T-helper 1 cell (primary cell): Measurements from ENCODE around the gene SORCS3.

Experiments
- DNase-seq, 5 donors: peaks; one replicate each; pipeline ENCODE4 v3.0.0-alpha.2; 2012 to 2020
- total RNA-seq, 4 donors: gene quantifications; one replicate each; lab custom pipeline; 2026; lab: John Stamatoyannopoulos, UW

The SORCS3 gene
- 0.36 to 2.1 (median 1.8) reads per million in 4 donors for total RNA-seq

DNA sequence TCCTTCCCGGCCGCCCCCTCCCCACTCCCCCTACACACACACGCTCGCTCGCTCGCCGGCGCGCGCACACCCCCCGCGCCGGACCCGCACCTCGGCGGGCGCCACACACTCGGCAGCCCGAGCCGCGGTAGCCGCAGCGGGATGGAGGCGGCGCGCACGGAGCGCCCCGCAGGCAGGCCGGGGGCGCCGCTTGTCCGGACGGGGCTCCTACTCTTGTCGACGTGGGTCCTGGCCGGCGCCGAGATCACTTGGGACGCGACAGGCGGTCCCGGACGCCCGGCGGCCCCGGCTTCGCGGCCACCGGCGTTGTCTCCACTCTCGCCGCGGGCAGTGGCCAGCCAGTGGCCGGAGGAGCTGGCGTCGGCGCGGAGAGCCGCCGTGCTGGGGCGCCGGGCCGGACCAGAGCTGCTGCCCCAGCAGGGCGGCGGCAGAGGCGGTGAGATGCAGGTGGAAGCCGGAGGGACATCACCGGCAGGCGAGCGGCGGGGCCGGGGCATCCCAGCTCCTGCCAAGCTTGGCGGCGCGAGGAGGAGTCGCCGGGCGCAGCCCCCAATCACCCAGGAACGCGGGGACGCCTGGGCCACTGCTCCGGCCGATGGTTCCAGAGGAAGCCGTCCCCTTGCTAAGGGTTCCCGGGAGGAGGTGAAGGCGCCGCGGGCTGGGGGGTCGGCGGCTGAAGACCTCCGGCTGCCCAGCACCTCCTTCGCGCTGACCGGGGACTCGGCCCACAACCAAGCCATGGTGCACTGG, at the start of gene SORCS3:
Gene SORCS3 (plus strand): TSS at position 104 of the 750 bp plus-strand sequence.
- no peak for DNase-seq

DNA sequence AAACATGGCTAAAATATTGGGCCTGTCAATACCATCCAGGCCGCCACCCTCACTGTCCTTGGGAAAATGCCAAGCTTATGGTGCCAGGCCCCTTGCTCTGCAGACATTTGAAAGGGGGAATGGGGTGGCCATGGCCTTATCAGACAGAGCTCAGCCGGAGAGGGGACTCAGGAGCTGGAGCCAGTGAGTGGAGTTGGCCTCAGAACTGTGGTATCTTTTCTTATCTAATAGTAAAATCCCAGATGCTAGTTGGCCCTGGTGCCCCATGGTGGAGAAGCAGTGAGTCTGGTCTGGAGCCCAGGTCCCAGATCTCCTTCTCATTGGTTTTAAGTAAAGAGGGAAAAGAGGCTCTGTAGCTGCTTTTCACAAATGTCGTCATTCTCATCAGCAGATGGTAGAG, 49.6 kb upstream of the SORCS3 start:
- DNase-seq = no peak

DNA sequence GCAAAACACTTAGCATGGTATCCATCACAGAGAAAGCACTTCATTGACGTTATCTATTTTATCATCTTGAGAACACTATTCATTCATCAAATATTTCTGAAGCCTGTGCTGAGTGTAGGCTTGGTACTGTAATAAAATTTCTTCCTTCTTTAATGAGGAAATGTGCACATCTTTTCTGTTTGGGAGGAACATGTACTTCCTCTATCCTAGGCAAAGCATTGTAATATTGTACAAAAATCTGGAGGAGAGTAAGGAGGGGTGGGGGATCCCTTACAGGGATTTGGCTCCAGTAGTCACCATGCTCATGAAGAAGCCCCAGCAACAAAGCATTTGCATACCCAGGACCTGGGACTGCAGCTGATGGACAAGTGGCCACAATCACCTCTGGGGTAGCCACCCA, 39.9 kb upstream of the SORCS3 start:
- DNase-seq = no peak

DNA sequence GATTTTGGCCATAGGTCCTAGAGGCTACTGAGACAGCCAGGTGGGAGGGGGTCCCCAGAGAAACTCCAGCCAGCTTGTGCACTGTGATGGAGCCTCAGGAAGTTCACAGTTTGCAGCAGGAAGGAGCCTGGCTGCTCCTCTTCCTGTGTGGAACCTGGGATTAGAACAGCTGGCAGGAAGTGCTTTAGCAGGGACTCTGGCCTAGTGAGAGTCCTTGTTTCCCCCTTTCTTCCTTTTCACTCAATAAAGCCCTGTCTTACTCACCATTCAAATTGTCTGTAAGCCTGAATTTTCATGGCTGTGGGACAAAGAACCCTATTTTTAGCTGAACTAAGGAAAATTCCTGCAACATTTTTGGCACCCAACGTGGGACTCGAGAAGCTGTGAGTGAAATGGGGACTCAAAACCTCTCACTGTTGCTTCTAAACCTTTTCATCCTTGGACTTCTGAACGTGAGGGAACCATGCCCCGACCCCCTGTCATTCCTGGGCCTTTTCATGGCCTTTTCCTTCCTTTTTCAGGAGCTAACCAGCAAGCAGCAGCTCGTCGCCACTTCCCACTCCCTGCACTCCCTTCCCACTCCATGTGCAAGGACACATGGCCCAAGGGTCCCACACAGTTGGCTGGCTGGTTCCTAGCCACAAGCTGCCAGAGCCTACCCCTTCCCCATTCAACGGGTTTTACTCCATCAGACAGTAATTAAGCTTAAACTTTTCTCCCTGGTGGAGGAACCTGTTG, 32.8 kb upstream of the SORCS3 start:
- no peak for DNase-seq

DNA sequence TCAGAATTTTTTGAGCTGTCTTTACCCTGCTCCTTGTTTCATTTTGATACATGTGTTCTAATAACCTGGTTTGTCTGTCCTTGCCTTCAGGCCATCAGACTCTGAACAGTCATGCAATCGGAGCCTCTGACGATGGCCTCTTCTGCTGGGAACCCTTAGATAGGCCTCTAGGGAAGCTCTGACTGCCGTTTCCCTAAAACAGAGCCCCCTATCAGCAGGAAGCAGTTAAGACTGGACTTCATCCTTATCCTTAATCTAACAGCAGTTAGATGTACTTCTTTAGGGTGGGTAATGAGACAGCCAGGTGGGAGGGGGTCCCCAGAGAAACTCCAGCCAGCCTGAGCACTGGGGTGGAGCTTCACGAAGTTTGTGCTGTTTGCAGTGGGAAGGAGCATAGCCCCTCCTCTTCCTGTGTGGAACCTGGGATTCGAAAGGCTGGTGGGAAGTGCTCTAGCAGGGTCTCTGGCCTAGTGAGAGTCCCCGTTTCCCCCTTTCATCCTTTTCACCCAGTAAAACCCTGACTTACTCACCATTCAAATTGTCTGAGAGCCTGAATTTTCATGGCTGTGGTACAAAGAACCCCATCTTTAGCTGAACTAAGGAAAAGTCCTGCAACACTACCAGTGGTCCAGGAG, 28.4 kb upstream of the SORCS3 start:
- no peak for DNase-seq

DNA sequence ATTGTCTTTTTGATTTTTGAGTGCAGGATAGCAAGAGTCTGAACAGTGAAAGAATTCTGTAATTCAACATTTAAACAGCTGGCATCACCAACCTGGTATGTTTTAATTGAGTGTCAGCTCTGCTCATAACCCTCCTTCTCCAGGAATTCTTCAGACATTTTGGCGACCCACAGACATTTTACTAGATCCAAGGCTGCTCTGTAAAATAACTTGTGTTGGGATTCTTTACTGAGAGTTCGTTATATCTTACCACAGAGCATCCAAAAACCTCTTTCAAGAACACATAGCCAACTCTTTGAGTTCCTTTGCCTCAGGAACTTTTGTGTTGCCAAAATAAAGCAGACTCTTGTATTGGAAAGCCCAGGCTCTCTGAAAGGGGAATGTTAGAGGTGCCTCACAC, 27.7 kb upstream of the SORCS3 start:
- no peak for DNase-seq

DNA sequence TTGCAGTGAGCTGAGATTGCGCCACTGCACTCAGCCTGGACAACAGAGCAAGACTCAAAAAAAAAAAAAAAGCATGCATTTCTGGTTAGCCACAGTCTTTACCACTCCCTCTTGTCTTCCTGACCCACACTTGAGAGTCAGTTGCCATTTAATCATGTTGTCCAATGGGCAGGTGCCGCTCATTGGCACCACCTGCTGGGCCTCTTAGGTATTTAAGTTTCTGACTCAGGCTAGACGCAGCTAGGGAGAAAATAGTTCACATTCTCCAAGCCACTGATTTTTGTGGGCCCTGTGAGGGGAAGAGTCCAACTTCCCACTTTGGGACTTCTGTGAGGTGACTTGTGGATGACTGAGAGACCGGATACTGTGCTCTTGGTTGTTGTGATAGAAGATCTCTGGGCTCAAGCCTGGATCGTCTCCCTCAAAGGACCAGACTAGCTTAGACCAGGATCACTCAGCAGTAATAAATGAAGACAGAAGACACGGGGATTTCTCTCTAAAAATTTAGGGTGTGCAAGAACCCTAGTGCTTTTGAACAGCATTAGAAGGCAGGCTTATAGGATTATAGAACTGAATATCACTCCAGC, 26.8 kb upstream of the SORCS3 start:
- peak in 1 of 5 donors; percentile 20 for DNase-seq

DNA sequence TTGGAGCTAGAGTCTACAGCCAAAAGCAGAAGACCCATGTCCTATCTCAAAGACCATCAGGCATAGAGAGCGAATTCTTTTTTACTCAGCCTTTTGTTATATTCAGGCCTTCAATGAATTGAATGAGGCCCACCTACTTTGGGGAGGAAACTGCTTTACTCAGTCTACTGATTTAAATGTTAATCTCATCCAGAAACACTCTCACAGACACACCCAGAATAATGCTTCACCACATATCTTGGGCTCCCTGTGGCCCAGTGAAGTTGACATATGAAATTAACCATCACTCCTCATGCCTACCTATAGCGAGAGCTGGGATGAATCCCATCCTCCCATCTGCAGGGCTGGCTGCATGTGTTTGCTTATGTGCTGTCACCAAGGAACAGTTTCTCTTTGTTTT, 26.0 kb upstream of the SORCS3 start:
- DNase-seq = no peak

DNA sequence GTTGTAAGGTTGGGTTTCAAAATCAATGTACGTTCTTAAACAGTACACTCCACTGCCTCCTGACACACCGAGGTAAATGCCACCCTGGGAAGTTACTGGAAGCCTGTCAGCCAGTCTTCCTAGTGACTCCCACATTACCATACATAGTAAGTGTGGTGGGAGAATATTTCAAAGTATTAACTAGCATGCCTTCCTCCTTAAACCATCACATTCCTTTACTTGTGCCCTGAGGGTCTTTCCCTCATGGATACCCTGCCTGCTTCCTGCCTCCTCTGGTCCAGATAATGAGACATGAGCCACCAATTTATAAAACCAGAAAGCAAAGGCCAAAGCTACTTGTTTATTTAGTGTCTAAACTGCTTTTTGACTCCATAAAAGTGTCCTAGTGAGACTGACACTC, 23.3 kb upstream of the SORCS3 start:
- DNase-seq = no peak

DNA sequence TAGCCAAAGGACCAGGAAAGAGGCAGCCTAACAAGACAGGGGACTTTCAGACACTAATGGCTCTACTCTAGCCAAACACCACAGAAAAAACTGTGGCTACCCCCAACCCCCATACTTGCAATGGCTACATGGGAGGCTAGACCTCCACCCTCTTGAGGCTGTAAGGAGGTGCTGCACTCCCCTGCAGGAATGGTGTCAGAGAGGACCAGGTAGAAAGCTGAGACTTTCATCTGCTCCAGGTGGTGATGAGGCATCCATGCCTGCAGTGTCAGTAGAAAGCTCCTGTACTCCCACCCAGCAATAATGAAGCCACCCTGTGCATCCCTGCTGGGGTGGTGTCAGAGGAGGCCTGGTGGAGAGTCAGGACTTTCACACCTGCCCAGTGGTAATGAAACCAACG, 18.9 kb upstream of the SORCS3 start:
- no peak for DNase-seq

DNA sequence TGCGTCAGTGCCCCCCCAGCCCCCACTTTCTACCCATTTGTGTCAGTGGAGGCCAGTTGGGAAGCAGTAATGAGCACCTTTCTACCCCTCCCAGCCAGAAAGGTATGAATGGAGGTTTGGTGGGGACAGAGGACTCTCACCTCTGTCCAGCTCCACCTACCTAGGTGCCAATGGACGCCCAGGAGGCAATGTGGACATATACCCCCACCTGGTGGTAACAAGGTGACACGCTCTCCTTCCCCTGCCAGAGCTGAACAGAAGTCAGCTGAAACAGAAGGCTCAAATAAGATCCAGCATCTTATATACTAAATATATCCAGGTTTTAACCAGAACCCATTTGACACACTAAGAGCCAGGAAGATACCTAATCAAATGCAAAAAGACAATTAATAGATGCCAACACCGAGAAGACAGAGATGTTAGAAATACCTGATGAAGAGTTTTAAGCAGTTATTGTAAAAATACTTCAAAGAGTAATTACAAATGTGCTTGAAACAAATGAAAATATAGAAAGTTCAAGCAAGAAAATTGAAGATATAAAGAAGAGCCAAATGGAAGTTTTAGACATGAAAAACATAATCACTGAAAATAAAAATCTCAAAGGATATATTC, 18.4 kb upstream of the SORCS3 start:
- DNase-seq = peak in 1 of 5 donors; percentile 5

DNA sequence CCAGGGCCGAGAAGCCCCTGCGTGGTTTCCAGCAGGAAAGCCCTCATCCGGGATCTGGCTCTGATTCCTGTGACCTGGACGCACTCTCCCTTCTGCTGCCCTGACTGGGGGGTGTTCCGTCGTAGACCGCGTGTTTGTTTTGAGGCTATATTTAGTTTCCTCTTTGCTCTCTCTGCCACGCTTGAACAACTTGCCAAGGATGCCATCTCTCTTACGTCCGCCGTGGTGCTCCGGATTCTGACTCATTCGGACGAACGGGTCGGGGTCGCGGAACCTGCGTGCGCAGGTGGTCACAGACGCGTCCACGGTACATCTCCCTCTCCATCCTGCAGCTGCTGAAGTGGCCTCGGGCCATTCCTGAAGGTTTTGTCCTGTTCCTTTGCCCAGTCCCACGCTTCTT, 10.4 kb upstream of the SORCS3 start:
- DNase-seq = no peak

DNA sequence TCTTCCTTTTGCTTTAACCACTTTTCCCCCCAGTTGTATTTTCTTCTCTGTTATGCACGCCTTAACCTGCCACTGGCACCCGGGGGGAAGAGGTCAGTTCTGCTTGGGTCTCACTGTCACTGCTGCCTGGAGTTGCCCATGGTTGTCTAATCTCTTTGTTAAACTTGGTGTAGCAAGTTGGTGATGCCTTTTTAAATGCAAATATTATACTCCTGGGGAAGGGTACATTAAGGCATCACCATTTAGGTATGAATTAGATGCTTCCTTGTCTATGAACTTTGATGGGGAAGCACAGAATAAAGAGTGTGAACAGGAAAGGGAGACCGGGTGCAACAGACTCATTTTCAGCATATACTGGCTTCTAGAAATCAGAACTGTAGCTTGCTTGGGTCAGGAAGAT, 9.1 kb upstream of the SORCS3 start:
- DNase-seq = no peak

DNA sequence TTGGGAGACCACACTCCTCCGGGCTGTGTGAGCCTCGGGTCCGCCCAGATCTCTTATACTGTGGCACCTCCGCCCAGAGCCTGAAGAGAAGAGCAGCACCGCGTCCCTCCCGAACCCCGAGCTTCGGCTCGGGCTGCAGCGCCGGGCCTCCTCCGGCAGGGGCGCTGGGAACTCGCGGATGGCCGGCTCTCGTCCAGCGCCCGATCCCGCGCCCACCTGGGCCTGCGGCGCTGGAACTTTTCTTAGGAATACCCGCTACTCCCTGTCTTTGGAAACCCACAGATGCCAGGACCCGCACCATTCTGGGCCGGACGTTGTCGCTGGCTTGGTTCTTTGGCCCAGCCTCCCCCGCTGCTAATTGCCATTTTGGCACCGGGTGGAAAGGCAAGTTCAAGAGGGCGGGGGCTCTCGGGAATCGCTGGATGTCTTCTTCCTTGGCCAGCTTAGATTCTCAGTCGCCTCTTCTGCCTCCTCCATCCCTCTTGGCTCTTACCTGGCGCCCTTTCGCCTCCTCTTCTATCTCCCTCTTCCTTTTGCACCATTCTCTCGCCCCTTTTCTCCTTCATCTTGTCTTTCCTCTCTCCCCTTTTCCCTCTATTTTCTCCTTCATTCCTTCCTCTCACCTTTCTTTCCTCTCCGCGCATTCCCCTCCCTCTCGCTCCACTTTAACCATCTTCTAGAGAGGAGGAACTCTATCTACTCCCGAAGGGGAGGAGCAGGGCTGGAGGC, 2.1 kb upstream of the SORCS3 start:
- no peak for DNase-seq

DNA sequence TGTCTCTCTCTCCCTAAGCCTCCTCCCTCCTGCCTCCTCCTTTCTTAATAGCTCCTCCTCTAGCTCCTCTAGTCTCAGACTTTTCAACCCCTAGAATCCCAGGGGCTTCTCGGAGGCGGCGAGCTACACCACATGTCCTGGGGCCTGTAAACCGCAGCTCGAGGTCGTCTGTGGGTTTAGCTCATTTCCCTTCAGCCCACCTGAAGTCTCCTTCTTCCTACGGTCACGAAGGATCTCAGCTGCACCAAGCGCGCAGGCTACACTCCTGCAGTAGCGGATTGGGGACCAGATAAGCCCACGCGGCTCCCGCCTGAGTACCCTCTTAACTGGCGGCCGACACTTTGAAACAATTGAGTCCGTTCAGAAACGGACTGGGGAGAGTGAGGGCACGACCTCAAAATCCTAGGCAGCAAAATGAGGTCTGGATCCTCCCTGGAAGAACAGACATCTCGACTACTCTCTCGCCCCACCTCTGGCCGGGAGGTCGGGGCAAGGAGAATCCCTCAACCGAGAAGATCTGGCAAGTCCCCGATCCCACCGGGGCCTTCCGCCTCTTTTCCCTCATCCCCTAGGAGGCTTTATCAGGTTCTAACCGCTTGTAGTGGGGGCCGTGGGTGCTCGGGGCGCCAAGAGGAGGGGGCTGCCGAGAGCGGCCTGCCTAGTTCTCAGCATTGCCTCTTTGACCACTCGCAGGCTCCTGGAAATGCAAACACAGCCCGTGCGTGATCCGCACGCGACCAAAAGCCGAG, 1.3 kb upstream of the SORCS3 start:
- no peak for DNase-seq

DNA sequence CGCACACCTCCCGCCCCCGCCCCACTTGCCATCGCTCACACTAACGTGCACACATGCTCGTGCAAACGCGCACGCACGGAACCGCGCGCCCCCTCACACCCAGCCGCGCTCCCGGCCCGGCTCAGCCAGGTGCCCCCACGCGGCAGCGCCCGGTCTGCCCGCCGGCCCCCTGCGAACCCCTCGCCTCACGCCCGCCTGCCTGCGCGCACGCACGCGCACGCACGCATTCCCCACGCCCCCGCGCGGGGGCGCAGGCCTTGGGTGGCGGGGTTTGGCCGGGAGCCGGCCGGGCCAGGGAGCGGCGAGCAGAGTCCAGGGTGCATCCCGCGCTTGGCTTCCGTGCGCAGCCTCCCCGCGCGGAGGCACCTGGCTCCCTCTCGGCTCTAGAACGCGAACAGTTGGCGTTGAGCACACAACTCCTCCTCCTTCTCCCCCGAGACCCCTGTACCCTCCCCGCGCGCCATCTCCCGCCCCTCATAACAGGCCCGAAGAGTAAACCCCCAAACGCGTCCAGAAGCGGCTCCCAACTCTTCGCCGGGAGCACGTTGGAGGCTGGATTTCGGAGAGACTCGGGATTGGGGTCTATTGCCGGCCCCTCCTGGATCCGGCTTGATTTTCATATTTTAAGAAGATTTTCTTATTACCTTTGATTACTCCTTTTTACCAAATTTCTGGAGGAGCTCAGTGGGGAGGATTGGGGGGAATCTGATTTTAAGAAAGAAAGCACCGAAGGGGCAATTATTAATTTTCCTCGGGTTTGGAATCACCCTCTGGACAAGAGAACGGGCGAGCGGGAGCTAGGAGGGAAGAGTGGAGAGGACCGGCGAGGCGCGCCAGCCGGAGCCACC, 527 bp upstream of the SORCS3 start:
- DNase-seq = no peak

DNA sequence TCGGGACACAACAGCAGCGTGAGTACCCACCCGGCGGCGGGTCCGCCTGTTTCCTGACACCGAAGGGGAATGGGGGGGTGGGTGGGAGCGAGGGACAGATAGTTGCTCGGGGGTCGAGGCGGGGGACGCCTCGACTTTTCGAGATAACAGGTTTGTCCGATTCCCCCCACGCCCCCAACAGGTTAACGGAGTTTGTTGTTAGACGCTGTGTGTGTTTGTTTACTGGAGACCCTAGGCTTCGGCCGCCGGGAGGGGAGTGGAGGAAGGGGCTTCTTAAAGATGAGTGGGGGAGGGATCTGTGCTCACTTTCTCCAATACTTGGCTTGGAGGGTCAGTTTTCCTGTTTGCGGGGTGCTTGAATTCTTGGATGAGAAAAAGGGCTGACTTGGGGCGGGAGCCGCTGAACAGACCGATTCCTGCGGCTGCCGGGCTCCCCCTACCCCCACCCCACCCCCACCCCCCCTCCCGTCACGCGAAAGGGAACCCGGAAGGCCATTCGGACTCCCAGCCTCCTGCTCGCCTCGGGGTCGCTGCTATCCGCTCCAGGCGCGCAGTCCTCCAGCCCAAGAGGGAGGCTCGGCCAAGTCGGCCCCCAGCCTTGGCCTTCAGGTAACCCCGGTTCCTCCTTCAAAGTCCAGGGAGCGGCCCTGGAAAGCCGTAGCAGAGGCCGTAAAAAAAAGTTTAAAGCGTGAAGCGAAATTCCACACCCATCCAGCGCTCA, 1.0 kb downstream of the SORCS3 start:
- no peak for DNase-seq

DNA sequence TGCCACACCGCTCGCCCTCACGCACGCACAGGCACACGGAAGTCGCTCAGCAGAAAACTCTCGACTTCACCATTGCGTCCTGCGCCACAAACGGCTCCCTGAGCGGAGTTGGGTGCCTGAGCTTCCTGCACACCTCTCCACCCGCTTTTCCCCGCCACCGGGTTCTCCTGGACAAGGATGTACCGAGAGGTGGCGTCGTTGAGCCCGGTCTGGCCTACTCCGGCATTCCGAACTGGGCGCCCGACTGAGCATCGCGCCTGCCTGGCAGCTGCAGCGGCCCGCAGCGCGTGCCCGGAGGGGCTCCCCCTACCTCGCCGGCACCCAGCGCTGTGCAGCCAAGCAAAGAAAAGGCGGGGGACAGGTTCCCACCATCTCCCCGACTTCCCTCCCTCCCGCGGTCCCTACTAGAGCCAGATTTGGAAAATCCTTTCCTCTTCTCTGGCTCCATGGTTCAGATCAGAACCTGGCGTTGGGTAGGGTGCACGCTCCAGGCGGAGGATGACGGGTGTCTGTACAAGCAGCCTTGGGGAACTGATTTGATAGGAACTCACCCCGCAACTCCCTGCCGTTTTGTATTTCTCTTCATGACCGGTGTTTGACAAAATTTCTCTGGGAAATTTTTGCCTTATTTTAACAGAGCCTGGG, 1.7 kb downstream of the SORCS3 start:
- peak in 1 of 5 donors; percentile 4 for DNase-seq

DNA sequence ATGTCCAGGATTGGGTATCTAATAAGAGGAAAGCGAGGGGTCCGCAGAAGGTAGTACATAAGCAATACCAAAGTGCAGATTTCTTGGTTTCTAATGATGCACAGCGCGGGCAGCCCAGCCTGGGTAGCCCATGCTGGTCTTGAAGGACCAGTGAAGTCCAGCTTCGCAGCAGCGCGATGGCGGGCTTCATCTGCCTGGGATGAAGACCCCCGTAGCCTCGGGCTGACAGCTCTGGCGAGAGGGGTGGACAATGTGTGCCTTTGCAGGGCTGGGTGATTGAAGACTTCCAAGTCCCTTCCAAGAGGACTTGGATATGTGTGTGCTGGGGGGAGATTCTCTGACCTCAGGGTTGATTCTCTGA, 2.2 kb downstream of the SORCS3 start:
- no peak for DNase-seq
